Large intestine (tissue), 3 donors: ENCODE results near the gene RPS6KL1. TPM values are rescaled to one million over a fixed set of nuclear protein-coding genes. Genes with fewer than 3 reads are reported as not detected.
A peak's percentile ranks its signal among the peaks of the same experiment; 100 is the strongest.
"Not testable (repeated sequence)": the region's sequence is repeated elsewhere in the genome, so short reads cannot be mapped to it uniquely, and the experiment has no call there.

Experiments used
- DNase-seq, 2 donors: peaks; one replicate each; pipeline versions ENCODE4 v3.0.0 to v3.0.0-alpha.2; 2013
- H3K27ac ChIP-seq: one replicate; pipeline ENCODE4 v1.5.1; 2013; ENCODE audit warnings: low read length
- H3K27me3 ChIP-seq: 2 replicates; pipeline ENCODE4 v1.6.1; 2013; ENCODE audit warnings: low read length; ENCODE audit not compliant: control insufficient read depth, insufficient read depth
- H3K36me3 ChIP-seq: 2 replicates; pipeline ENCODE4 v1.6.1; 2013; ENCODE audit warnings: low read length; ENCODE audit not compliant: control insufficient read depth, insufficient read depth
- H3K4me1 ChIP-seq: one replicate; pipeline ENCODE4 v1.6.1; 2013; ENCODE audit warnings: low read length; ENCODE audit not compliant: control insufficient read depth, insufficient read depth
- H3K4me3 ChIP-seq: one replicate; pipeline ENCODE4 v1.5.1; 2013; ENCODE audit warnings: low read length
- H3K9me3 ChIP-seq: one replicate; pipeline ENCODE4 v1.6.1; 2013; ENCODE audit warnings: mild to moderate bottlenecking, low read depth, low read length, moderate library complexity; ENCODE audit not compliant: control insufficient read depth
- WGBS: methylation state at CpG from one replicate; pipeline ENCODE4 v1.1.5; 2013; ENCODE audit warnings: low lambda C conversion rate; ENCODE audit not compliant: insufficient coverage; 5-methylcytosine and 5-hydroxymethylcytosine counted together
- polyA plus RNA-seq: library from polyadenylated mRNA; unstranded; fragments of 120-200 nt; gene quantifications from one replicate; pipeline ENCODE4 v1.2.1, GENCODE V29; 2013

The RPS6KL1 gene
- polyA plus RNA-seq, 1 donor, result 5.4 TPM

GRCh38 chr14:74935360-74935680 lies 12.3 kb upstream of the RPS6KL1 start:
- H3K27ac ChIP-seq, result no peak overlapping the region
- no peaks in the 10 kb centered on the region for H3K36me3 ChIP-seq
- no peak overlapping the region for H3K4me3 ChIP-seq
- no peaks in the 10 kb centered on the region for H3K4me1 ChIP-seq
- no CpG with 5 or more reads among the region's 9 CpGs for WGBS
- no peaks in the 10 kb centered on the region for H3K9me3 ChIP-seq
- H3K27me3 ChIP-seq, result no peaks in the 10 kb centered on the region
- DNase-seq, result no peak

GRCh38 chr14:74934476-74935359 lies 11.7 kb upstream of the RPS6KL1 start:
- Histone ChIP-seq H3K27ac (no peak overlapping the region), H3K4me3 (no peak overlapping the region), H3K4me1 (no peaks in the 10 kb centered on the region), H3K9me3 (no peaks in the 10 kb centered on the region), H3K36me3 (no peaks in the 10 kb centered on the region), H3K27me3 (no peaks in the 10 kb centered on the region)
- DNase-seq, result no peak
- 60% methylated on average over 1 of the region's 26 CpGs for WGBS

DNA sequence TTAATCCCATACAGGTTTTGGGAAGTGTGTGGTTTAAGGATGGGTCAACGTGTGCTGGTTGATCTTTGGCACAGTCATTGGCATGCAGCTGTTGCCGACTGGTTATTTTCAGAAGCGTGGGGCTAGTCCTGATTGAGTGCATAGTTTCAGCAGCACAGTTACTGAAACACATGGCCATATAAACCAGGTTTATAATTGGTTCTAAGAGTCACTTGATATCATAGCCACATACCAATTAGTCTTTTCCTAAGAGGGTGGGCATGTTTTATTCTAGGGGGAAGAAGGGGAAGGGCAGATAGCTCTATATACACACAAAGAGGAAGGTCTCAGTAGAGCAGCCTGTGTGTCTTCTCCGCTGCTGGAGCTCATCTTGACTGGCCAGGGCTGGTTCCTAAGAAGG lies 11.0 kb upstream of the RPS6KL1 start:
- no peak for DNase-seq
- no CpG with 5 or more reads among the region's 4 CpGs for WGBS
- H3K27me3 ChIP-seq, result no peaks in the 10 kb centered on the region
- no peaks in the 10 kb centered on the region for H3K9me3 ChIP-seq
- no peak overlapping the region for H3K4me3 ChIP-seq
- H3K4me1 ChIP-seq, result no peaks in the 10 kb centered on the region
- H3K27ac ChIP-seq, result no peak overlapping the region
- H3K36me3 ChIP-seq, result no peaks in the 10 kb centered on the region

DNA sequence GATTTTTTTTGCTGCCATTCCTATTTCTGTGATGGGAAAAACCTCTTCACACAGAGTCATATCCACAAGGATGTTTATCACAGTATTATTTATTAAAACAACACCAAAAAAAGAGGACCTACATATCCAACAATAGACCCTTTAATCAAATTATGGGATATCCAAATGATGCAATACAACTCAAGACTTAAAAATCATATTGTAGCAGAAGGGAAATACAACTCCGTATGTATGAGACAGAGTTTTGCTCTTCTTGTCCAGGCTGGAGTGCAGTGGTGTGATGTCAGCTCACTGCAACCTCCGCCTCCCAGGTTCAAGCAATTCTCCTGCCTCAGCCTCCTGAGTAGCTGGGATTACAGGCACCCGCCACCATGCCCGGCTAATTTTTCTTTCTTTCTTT lies 9.9 kb upstream of the RPS6KL1 start:
- H3K9me3 ChIP-seq, H3K4me3 ChIP-seq, H3K36me3 ChIP-seq, DNase-seq, H3K27ac ChIP-seq, H3K27me3 ChIP-seq, H3K4me1 ChIP-seq: not testable (repeated sequence)
- WGBS, result 100% methylated on average over 2 of the region's 4 CpGs

- Histone ChIP-seq H3K9me3 (no peaks in the 10 kb centered on the region), H3K36me3 (no peaks in the 10 kb centered on the region), H3K27me3 (no peaks in the 10 kb centered on the region), H3K4me3 (no peak overlapping the region), H3K4me1 (no peaks in the 10 kb centered on the region), H3K27ac (no peak overlapping the region)
- WGBS, result 17% methylated on average over 2 of the region's 6 CpGs
- no peak for DNase-seq
Observed at GRCh38 chr14:74932401-74932901, 9.4 kb upstream of the RPS6KL1 start.

GRCh38 chr14:74931744-74932143 lies 8.7 kb upstream of the RPS6KL1 start:
- not testable (repeated sequence) for DNase-seq, H3K36me3 ChIP-seq, H3K27ac ChIP-seq, H3K4me1 ChIP-seq, H3K9me3 ChIP-seq, H3K4me3 ChIP-seq, H3K27me3 ChIP-seq
- WGBS, result no CpG with 5 or more reads among the region's 9 CpGs

DNA sequence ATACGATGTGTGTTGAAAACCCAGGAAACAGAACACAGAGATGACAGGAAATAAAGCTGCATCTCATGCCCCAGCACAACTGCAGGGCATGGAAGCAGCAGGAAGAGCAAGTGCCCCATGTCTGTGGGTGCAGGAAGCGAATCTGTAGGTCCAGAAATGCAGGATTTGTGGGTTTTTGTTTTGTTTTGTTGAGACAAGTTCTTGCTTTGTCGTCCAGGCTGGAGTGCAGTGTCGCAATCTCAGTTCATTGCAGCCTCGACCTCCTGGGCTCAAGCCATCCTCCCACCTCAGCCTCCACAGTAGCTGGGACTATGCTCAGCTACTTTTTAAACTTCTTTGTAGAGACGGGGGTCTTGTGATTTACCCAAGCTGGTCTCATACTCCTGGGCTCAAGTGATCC lies 6.2 kb upstream of the RPS6KL1 start:
- H3K9me3 ChIP-seq, result no peaks in the 10 kb centered on the region
- no peak overlapping the region for H3K27ac ChIP-seq
- no CpG with 5 or more reads among the region's 6 CpGs for WGBS
- no peaks in the 10 kb centered on the region for H3K27me3 ChIP-seq
- no peak for DNase-seq
- no peaks in the 10 kb centered on the region for H3K4me1 ChIP-seq
- H3K36me3 ChIP-seq, result no peaks in the 10 kb centered on the region
- H3K4me3 ChIP-seq, result no peak overlapping the region

- 14% methylated on average over 1 of the region's 6 CpGs for WGBS
- H3K4me1 ChIP-seq, result peaks cover 8% of the 10 kb centered on the region
- H3K36me3 ChIP-seq, result no peaks in the 10 kb centered on the region
- H3K9me3 ChIP-seq, result peaks cover 4% of the 10 kb centered on the region
- H3K27ac ChIP-seq, result no peak overlapping the region
- H3K4me3 ChIP-seq, result no peak overlapping the region
- H3K27me3 ChIP-seq, result peaks cover 5% of the 10 kb centered on the region
- DNase-seq, result no peak
Observed at GRCh38 chr14:74927225-74927624, 4.2 kb upstream of the RPS6KL1 start.

DNA sequence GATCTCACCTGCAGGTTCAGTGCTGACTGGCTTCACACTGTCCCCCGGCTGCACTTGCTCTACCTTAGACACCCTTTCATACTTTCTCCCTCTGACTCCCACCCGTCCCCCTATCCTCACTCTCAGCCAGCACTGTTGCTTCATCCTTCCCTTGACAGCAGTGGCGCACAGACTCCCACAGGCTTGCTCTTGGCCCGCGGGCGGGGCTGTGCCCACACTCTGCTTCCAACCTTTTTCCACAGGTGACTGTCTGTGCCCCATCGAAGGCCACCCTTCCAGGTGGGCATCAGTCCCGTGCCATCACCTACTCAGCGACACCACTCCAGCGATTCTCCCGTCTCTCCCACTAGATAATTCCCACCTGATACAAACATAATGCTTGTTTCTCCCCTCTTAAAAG lies 1.0 kb upstream of the RPS6KL1 start:
- Histone ChIP-seq H3K36me3 (no peaks in the 10 kb centered on the region), H3K27me3 (peaks cover 5% of the 10 kb centered on the region), H3K4me1 (peaks cover 8% of the 10 kb centered on the region), H3K9me3 (peaks cover 4% of the 10 kb centered on the region), H3K27ac (no peak overlapping the region), H3K4me3 (no peak overlapping the region)
- WGBS, result 100% methylated on average over 1 of the region's 11 CpGs
- DNase-seq, result no peak

DNA sequence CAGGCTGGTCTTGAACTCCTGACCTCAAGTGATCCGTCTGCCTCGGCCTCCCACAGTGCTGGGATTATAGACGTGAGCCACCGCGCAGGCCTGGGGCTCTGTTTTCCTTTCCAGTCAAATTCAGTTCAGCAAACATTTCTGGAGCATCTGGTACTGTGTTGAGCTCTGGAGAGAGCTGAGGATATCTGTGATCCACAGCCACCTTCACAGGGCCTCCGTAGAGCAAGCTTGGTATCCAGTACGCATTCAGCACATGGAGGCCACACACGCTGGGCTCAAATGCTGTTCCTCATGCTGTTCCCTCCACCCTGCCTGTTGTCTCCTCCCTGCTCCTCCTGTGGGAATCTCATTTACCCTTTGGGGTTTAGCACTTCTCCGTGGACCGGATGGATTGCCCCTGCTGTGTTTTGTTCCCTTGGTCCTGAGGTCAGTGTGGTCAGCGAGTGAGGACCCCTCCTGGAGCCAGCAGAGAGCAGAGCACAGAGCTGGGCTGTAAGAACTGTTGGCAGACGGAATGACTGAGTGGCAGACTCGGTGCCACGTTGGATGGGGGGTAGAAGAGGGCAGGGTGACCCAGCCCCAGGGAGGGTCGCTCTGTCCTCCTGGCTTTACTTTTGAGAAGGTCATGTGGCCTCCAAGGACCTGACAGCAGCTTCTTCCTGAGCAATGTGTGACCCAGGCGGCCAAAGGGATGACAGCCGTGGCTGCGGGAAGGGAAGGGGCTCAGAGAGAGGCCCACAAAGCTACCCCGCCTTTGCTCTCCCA lies 891 bp downstream of the RPS6KL1 start:
- Histone ChIP-seq H3K27ac (no peak overlapping the region), H3K4me1 (peaks cover 8% of the 10 kb centered on the region), H3K4me3 (peak overlapping the region; percentile 55), H3K27me3 (peaks cover 5% of the 10 kb centered on the region), H3K9me3 (peaks cover 4% of the 10 kb centered on the region), H3K36me3 (no peaks in the 10 kb centered on the region)
- no CpG with 5 or more reads among the region's 19 CpGs for whole genome bisulfite sequencing
- DNase-seq, result no peak
